ENCODE measurements around the gene PLEKHJ1. TPM values are rescaled to one million over a fixed set of nuclear protein-coding genes. Genes with fewer than 3 reads are reported as not detected.

Gene PLEKHJ1
- polyA plus RNA-seq, 2 of the 4 experiments (the other 2 are of a cell fraction), result 19.9 to 33.9 TPM

- no peak for TF ChIP-seq CHD4 (IDR thresholded peaks at IDR 0.05; ENCODE audit: borderline replicate concordance)
- TF ChIP-seq ZC3H11A (IDR thresholded peaks at IDR 0.05), result no peak
- TF ChIP-seq RNF2 (IDR thresholded peaks at IDR 0.05; ENCODE audit: borderline replicate concordance, low read depth), result no peak
These were observed 9.2 kb downstream of the PLEKHJ1 start (continued) for GRCh38 chr19:2226840-2227360.

GRCh38 chr19:2226051-2226839, 9.9 kb downstream of the PLEKHJ1 start:
- no peak overlapping the region for H3K27ac ChIP-seq
- ChIA-PET CTCF (interaction anchor here (1.3 kb wide), 1 partner anchor 9 kb away, joined by 4 read pairs; the partner anchor contains the start of gene PLEKHJ1), POLR2A (no interaction called here)
- no peak for DNase-seq (ENCODE audit: low read depth in 1 of 2, low spot score in 1 of 2)
- ATAC-seq, result no peak
- H3K9me3 ChIP-seq, result no peaks in the 10 kb centered on the region
- H3K4me1 ChIP-seq, result peaks cover 6% of the 10 kb centered on the region; the same call in 2 of the 3 replicates
- no peak for FAIRE-seq
- TF ChIP-seq HOXA7 (CRISPR knock-in tag; IDR thresholded peaks at IDR 0.05) (no peak), MAX (IDR thresholded peaks at IDR 0.05) (no peak), CBX2 (IDR thresholded peaks at IDR 0.05; ENCODE audit: borderline replicate concordance, low read depth) (no peak), NR3C1 (IDR thresholded peaks at IDR 0.05) (no peak), BCL3 (IDR thresholded peaks at IDR 0.05) (no peak), FOXS1 (CRISPR knock-in tag; IDR thresholded peaks at IDR 0.05) (no peak), SMC3 (IDR thresholded peaks at IDR 0.05) (no peak)
- WGBS (ENCODE audit: missing lambda C conversion rate), result 95% methylated on average over 34 of the region's 59 CpGs
- no peak overlapping the region for H3K4me3 ChIP-seq
- H3K4me2 ChIP-seq, result no peak overlapping the region

- ChIA-PET CTCF (interaction anchor here (0.6 to 1.6 kb wide), 4 partner anchors 10 to 70 kb away, joined by 3 to 4 read pairs (median 4); partner anchors contain the start of gene PLEKHJ1), POLR2A (no interaction called here)
- DNase-seq (ENCODE audit: low read depth in 1 of 2, low spot score in 1 of 2) (no peak), ATAC-seq (no peak), FAIRE-seq (no peak)
- 94% methylated on average over 29 of the region's 32 CpGs for WGBS (ENCODE audit: missing lambda C conversion rate)
- H3K27ac ChIP-seq, result no peak overlapping the region
- no peak overlapping the region for H3K4me3 ChIP-seq
- H3K9me3 ChIP-seq, result no peaks in the 10 kb centered on the region
- TF ChIP-seq MAFK (IDR thresholded peaks at IDR 0.05; ENCODE audit: partially characterized antibody), result peak; percentile 91
- no peak for TF ChIP-seq REST (IDR thresholded peaks at IDR 0.05)
- no peak overlapping the region for H3K4me2 ChIP-seq
- peaks cover 12% of the 10 kb centered on the region; the same call in 2 of the 3 replicates for H3K4me1 ChIP-seq
These were observed 10.6 kb downstream of the PLEKHJ1 start for GRCh38 chr19:2225415-2226050.

GRCh38 chr19:2224754-2225349, 11.3 kb downstream of the PLEKHJ1 start:
- no peak for TF ChIP-seq USF2 (IDR thresholded peaks at IDR 0.05)
- no peak for TF ChIP-seq GATA3 (IDR thresholded peaks at IDR 0.05; ENCODE audit: borderline replicate concordance)
- TF ChIP-seq MAFK (IDR thresholded peaks at IDR 0.05; ENCODE audit: partially characterized antibody), result no peak

More at GRCh38 chr19:2224754-2225349, 11.3 kb downstream of the PLEKHJ1 start:
- ChIA-PET POLR2A (no interaction called here), CTCF (interaction anchor here (0.6 to 1.6 kb wide), 3 partner anchors 11 to 69 kb away, joined by 3 to 4 read pairs (median 4); partner anchors contain the start of gene PLEKHJ1)
- ATAC-seq (no peak), DNase-seq (ENCODE audit: low read depth in 1 of 2, low spot score in 1 of 2) (no peak), FAIRE-seq (no peak)
- Histone ChIP-seq H3K27ac (no peak overlapping the region), H3K9me3 (no peaks in the 10 kb centered on the region), H3K4me3 (no peak overlapping the region), H3K4me1 (peaks cover 12% of the 10 kb centered on the region; the same call in 2 of the 3 replicates), H3K4me2 (no peak overlapping the region)
- 97% methylated on average over 10 of the region's 13 CpGs for WGBS (ENCODE audit: missing lambda C conversion rate)

Measured in A549 (cell line).